Activated CD4-positive, alpha-beta T cell treated with anti-CD3 and anti-CD28 coated beads, Interleukin-2, Interleukin-6, amounts not matched to agents 100 ng/mL and 50 ng/mL, durations not matched to agents 16 hours and 8 hours (primary cell): ENCODE measurements around the gene CALY.
A peak's percentile ranks its signal among the peaks of the same experiment; 100 is the strongest.
"Not testable (repeated sequence)": the region's sequence is repeated elsewhere in the genome, so short reads cannot be mapped to it uniquely, and the experiment has no call there.

Experiments used
- DNase-seq: peaks from one replicate; pipeline ENCODE4 v3.0.0-alpha.2; 2020

CALY gene

GRCh38 chr10:133336577-133337369 is at the start of gene CALY:
TSS of gene CALY (minus strand) at chr10:133336896. CDS start at chr10:133328989, 7,907 bp downstream.
- DNase-seq, result peak; percentile 42

GRCh38 chr10:133385214-133385613 is 48.5 kb upstream of the CALY start:
- DNase-seq, result no peak

- DNase-seq, result no peak
Observed at GRCh38 chr10:133384071-133384470, 47.4 kb upstream of the CALY start.

GRCh38 chr10:133383551-133383950 is 46.9 kb upstream of the CALY start:
- DNase-seq, result no peak

- no peak for DNase-seq
Observed at GRCh38 chr10:133381036-133381435, 44.3 kb upstream of the CALY start.

- DNase-seq, result no peak
Observed at GRCh38 chr10:133379801-133380666, 43.3 kb upstream of the CALY start.

GRCh38 chr10:133379152-133379800 is 42.6 kb upstream of the CALY start, which contains the start of gene PAOX:
TSS of gene PAOX (plus strand) at chr10:133379262. CDS start at chr10:133379317, 55 bp downstream.
- peak; percentile 44 for DNase-seq

GRCh38 chr10:133378251-133379096 is 41.8 kb upstream of the CALY start:
- DNase-seq, result peak; percentile 41

GRCh38 chr10:133377818-133378250 is 41.1 kb upstream of the CALY start:
- DNase-seq, result no peak

- no peak for DNase-seq
Observed at GRCh38 chr10:133377025-133377817, 40.5 kb upstream of the CALY start.

- not testable (repeated sequence) for DNase-seq
Observed at GRCh38 chr10:133376183-133376582, 39.5 kb upstream of the CALY start.

- DNase-seq, result no peak
Observed at GRCh38 chr10:133375357-133376115, 38.8 kb upstream of the CALY start.

GRCh38 chr10:133373174-133374090 is 36.7 kb upstream of the CALY start, which contains the start of gene ECHS1:
TSS of gene ECHS1 (minus strand) at chr10:133373354. CDS start at chr10:133373333, 21 bp downstream.
- peak; percentile 97 for DNase-seq

- DNase-seq, result no peak
Observed at GRCh38 chr10:133372507-133372906, 35.8 kb upstream of the CALY start.

GRCh38 chr10:133370030-133370786 is 33.5 kb upstream of the CALY start:
- DNase-seq, result no peak

- DNase-seq, result no peak
Observed at GRCh38 chr10:133368153-133368552, 31.5 kb upstream of the CALY start.

GRCh38 chr10:133367461-133367860 is 30.8 kb upstream of the CALY start:
- not testable (repeated sequence) for DNase-seq

GRCh38 chr10:133366751-133367150 is 30.1 kb upstream of the CALY start:
- no peak for DNase-seq

- DNase-seq, result no peak
Observed at GRCh38 chr10:133366130-133366478, 29.4 kb upstream of the CALY start.
